ENCODE measurements around the gene INSIG1. TPM values are rescaled to one million over a fixed set of nuclear protein-coding genes. Genes with fewer than 3 reads are reported as not detected.

Gene INSIG1
- total and polyA plus RNA-seq, 4 donors, result 47.2 to 136 (median 59.2) TPM

DNA sequence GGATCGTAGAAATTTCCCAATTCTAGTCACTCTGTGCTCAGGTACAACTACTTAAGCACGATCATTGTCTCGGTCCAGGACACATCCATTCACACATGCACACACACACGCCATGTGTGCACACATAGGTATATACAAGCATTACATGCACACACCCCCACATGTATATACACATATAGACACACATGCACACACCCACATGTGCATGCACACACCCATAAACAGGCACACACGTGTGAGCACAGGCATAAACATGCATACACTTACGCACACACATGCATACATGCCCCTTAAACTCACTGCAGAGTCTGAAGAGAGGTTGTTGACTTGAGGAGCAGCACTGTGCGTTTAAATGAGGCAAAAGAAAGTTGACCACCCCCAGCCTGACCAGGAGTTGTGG lies 32.5 kb upstream of the INSIG1 start:
- WGBS (ENCODE audit: insufficient coverage), result 93% methylated on average over 4 of the region's 7 CpGs
- H3K9me3 ChIP-seq (ENCODE audit: control insufficient read depth, insufficient read depth, low read length), result no peaks in the 10 kb centered on the region
- H3K36me3 ChIP-seq (ENCODE audit: control insufficient read depth, insufficient read depth, low read length), result peaks cover 2% of the 10 kb centered on the region
- no peak for DNase-seq (ENCODE audit: low read depth in 4 of 6, low spot score in 6 of 6)
- no peak overlapping the region for H3K4me3 ChIP-seq (ENCODE audit: low read depth, low read length)
- no peaks in the 10 kb centered on the region for H3K4me1 ChIP-seq (ENCODE audit: control insufficient read depth, insufficient read depth, low read length)
- no peaks in the 10 kb centered on the region for H3K27me3 ChIP-seq (ENCODE audit: control insufficient read depth, insufficient read depth, low read length)
- no peak overlapping the region for H3K27ac ChIP-seq (ENCODE audit: low read depth, low read length)

- H3K4me3 ChIP-seq (ENCODE audit: low read depth, low read length), result no peak overlapping the region
- no peaks in the 10 kb centered on the region for H3K4me1 ChIP-seq (ENCODE audit: control insufficient read depth, insufficient read depth, low read length)
- H3K36me3 ChIP-seq (ENCODE audit: control insufficient read depth, insufficient read depth, low read length), result peaks cover 2% of the 10 kb centered on the region
- no peak overlapping the region for H3K27ac ChIP-seq (ENCODE audit: low read depth, low read length)
- WGBS (ENCODE audit: insufficient coverage), result 80% methylated on average over 7 of the region's 7 CpGs
- no peaks in the 10 kb centered on the region for H3K9me3 ChIP-seq (ENCODE audit: control insufficient read depth, insufficient read depth, low read length)
- no peaks in the 10 kb centered on the region for H3K27me3 ChIP-seq (ENCODE audit: control insufficient read depth, insufficient read depth, low read length)
- DNase-seq (ENCODE audit: low read depth in 4 of 6, low spot score in 6 of 6), result no peak
These were observed 31.7 kb upstream of the INSIG1 start for GRCh38 chr7:155265961-155266360.

GRCh38 chr7:155266440-155266839 lies 31.2 kb upstream of the INSIG1 start:
- Histone ChIP-seq H3K27me3 (ENCODE audit: control insufficient read depth, insufficient read depth, low read length) (no peaks in the 10 kb centered on the region), H3K36me3 (ENCODE audit: control insufficient read depth, insufficient read depth, low read length) (peaks cover 2% of the 10 kb centered on the region), H3K4me3 (ENCODE audit: low read depth, low read length) (no peak overlapping the region), H3K4me1 (ENCODE audit: control insufficient read depth, insufficient read depth, low read length) (no peaks in the 10 kb centered on the region), H3K9me3 (ENCODE audit: control insufficient read depth, insufficient read depth, low read length) (no peaks in the 10 kb centered on the region), H3K27ac (ENCODE audit: low read depth, low read length) (no peak overlapping the region)
- WGBS (ENCODE audit: insufficient coverage), result 95% methylated on average over 9 of the region's 9 CpGs
- DNase-seq (ENCODE audit: low read depth in 4 of 6, low spot score in 6 of 6), result no peak

DNA sequence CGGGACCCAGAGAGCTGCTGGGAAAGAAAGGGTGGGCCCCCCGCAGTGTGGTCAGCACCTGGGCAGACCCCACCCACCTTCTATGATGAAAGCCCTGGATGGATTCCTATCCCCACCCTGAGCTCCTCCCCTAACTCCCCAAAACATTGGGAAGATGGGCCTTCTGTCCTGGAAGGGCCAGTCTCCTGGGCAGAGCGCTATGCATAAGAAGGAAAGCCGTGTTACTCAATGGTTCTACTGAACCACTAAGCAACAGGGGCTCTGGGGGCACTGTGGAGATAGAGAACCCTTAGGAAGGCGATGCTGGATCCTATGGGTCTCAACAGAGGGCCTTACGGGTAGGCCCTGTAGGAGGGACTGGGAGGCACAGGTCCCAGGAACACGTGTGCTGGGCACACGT lies 30.7 kb upstream of the INSIG1 start:
- no peaks in the 10 kb centered on the region for H3K4me1 ChIP-seq (ENCODE audit: control insufficient read depth, insufficient read depth, low read length)
- H3K27ac ChIP-seq (ENCODE audit: low read depth, low read length), result no peak overlapping the region
- no peak overlapping the region for H3K4me3 ChIP-seq (ENCODE audit: low read depth, low read length)
- peaks cover 2% of the 10 kb centered on the region for H3K36me3 ChIP-seq (ENCODE audit: control insufficient read depth, insufficient read depth, low read length)
- H3K9me3 ChIP-seq (ENCODE audit: control insufficient read depth, insufficient read depth, low read length), result no peaks in the 10 kb centered on the region
- no peaks in the 10 kb centered on the region for H3K27me3 ChIP-seq (ENCODE audit: control insufficient read depth, insufficient read depth, low read length)
- WGBS (ENCODE audit: insufficient coverage), result 96% methylated on average over 7 of the region's 8 CpGs
- DNase-seq (ENCODE audit: low read depth in 4 of 6, low spot score in 6 of 6), result no peak

DNA sequence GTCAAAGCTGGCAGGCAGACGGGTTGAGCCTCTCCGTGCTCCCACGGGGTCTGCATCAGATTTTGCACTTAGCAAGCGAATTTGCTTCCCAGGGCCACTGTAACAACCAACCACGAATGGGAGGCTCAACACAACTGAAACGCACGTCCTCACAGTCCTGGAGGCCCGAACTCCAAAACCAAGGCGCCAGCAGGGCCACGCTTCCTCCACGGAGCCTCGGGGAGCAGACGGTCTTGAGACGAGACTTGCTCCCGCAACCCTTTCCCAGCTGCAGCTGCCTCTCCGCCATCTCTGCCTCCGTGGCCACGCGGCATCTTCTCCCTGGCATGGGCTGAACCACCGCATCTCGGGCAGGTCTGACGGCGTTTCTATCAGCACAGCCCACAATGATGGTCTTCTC lies 30.2 kb upstream of the INSIG1 start:
- no peak for DNase-seq (ENCODE audit: low read depth in 4 of 6, low spot score in 6 of 6)

DNA sequence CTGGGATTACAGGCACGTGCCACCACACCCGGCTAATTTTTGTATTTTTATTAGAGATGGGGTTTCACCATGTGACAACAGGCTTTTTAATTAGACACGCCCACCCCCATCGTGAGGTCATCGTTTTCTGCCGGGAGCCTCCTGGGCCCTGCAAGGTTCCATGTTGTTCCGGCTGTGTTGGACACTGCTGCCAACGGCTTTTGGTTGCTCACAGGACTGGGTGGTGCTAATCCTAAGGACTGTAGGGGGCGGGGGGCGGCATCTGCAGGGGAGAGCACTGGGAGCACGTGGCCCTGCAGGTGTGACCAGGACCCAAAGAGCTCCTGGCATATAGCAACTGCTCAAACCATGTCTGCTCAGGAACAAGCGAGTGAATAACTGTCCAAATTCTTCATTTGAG lies 29.5 kb upstream of the INSIG1 start:
- Histone ChIP-seq H3K27me3 (ENCODE audit: control insufficient read depth, insufficient read depth, low read length) (no peaks in the 10 kb centered on the region), H3K36me3 (ENCODE audit: control insufficient read depth, insufficient read depth, low read length) (peaks cover 2% of the 10 kb centered on the region), H3K4me1 (ENCODE audit: control insufficient read depth, insufficient read depth, low read length) (no peaks in the 10 kb centered on the region), H3K9me3 (ENCODE audit: control insufficient read depth, insufficient read depth, low read length) (no peaks in the 10 kb centered on the region), H3K27ac (ENCODE audit: low read depth, low read length) (no peak overlapping the region), H3K4me3 (ENCODE audit: low read depth, low read length) (no peak overlapping the region)
- WGBS (ENCODE audit: insufficient coverage), result 96% methylated on average over 12 of the region's 12 CpGs
- DNase-seq (ENCODE audit: low read depth in 4 of 6, low spot score in 6 of 6), result no peak

More for the DNA sequence above, 30.2 kb upstream of the INSIG1 start:
- H3K36me3 ChIP-seq (ENCODE audit: control insufficient read depth, insufficient read depth, low read length), result peaks cover 2% of the 10 kb centered on the region
- 96% methylated on average over 23 of the region's 23 CpGs for WGBS (ENCODE audit: insufficient coverage)
- H3K27ac ChIP-seq (ENCODE audit: low read depth, low read length), result no peak overlapping the region
- H3K27me3 ChIP-seq (ENCODE audit: control insufficient read depth, insufficient read depth, low read length), result no peaks in the 10 kb centered on the region
- no peaks in the 10 kb centered on the region for H3K9me3 ChIP-seq (ENCODE audit: control insufficient read depth, insufficient read depth, low read length)
- H3K4me1 ChIP-seq (ENCODE audit: control insufficient read depth, insufficient read depth, low read length), result no peaks in the 10 kb centered on the region
- H3K4me3 ChIP-seq (ENCODE audit: low read depth, low read length), result no peak overlapping the region

- 76% methylated on average over 5 of the region's 6 CpGs for WGBS (ENCODE audit: insufficient coverage)
- no peaks in the 10 kb centered on the region for H3K36me3 ChIP-seq (ENCODE audit: control insufficient read depth, insufficient read depth, low read length)
- DNase-seq (ENCODE audit: low read depth in 4 of 6, low spot score in 6 of 6), result no peak
These were observed 28.6 kb upstream of the INSIG1 start for GRCh38 chr7:155268921-155269650.

GRCh38 chr7:155269766-155270585 lies 27.7 kb upstream of the INSIG1 start:
- no peak overlapping the region for H3K4me3 ChIP-seq (ENCODE audit: low read depth, low read length)
- H3K27ac ChIP-seq (ENCODE audit: low read depth, low read length), result no peak overlapping the region
- no peaks in the 10 kb centered on the region for H3K4me1 ChIP-seq (ENCODE audit: control insufficient read depth, insufficient read depth, low read length)
- no peaks in the 10 kb centered on the region for H3K9me3 ChIP-seq (ENCODE audit: control insufficient read depth, insufficient read depth, low read length)
- WGBS (ENCODE audit: insufficient coverage), result 69% methylated on average over 9 of the region's 20 CpGs
- H3K27me3 ChIP-seq (ENCODE audit: control insufficient read depth, insufficient read depth, low read length), result no peaks in the 10 kb centered on the region
- H3K36me3 ChIP-seq (ENCODE audit: control insufficient read depth, insufficient read depth, low read length), result no peaks in the 10 kb centered on the region
- no peak for DNase-seq (ENCODE audit: low read depth in 4 of 6, low spot score in 6 of 6)

More at GRCh38 chr7:155268921-155269650, 28.6 kb upstream of the INSIG1 start:
- Histone ChIP-seq H3K4me1 (ENCODE audit: control insufficient read depth, insufficient read depth, low read length) (no peaks in the 10 kb centered on the region), H3K4me3 (ENCODE audit: low read depth, low read length) (no peak overlapping the region), H3K27me3 (ENCODE audit: control insufficient read depth, insufficient read depth, low read length) (no peaks in the 10 kb centered on the region), H3K27ac (ENCODE audit: low read depth, low read length) (no peak overlapping the region), H3K9me3 (ENCODE audit: control insufficient read depth, insufficient read depth, low read length) (no peaks in the 10 kb centered on the region)

- Histone ChIP-seq H3K27ac (ENCODE audit: low read depth, low read length) (no peak overlapping the region), H3K4me3 (ENCODE audit: low read depth, low read length) (no peak overlapping the region), H3K4me1 (ENCODE audit: control insufficient read depth, insufficient read depth, low read length) (no peaks in the 10 kb centered on the region), H3K27me3 (ENCODE audit: control insufficient read depth, insufficient read depth, low read length) (no peaks in the 10 kb centered on the region), H3K9me3 (ENCODE audit: control insufficient read depth, insufficient read depth, low read length) (no peaks in the 10 kb centered on the region), H3K36me3 (ENCODE audit: control insufficient read depth, insufficient read depth, low read length) (no peaks in the 10 kb centered on the region)
- DNase-seq (ENCODE audit: low read depth in 4 of 6, low spot score in 6 of 6), result no peak
- WGBS (ENCODE audit: insufficient coverage), result 100% methylated on average over 1 of the region's 3 CpGs
These were observed 26.8 kb upstream of the INSIG1 start for GRCh38 chr7:155270861-155271260.
